Gastroesophageal sphincter (tissue), 3 donors: ENCODE results near the gene PHACTR1.

Experiments used
- CTCF ChIP-seq, 4 experiments: fragments of 200-600 bp in 2 of 4; fragments of 450-650 bp in 2 of 4; sonication (generic) in 1 of 4; IDR thresholded peaks; one replicate each; pipeline ENCODE4 v1.5.1; 2017 to 2019; ENCODE audit warnings: antibody characterized with exemption in 4 of 4, mild to moderate bottlenecking in 2 of 4, moderate library complexity in 2 of 4
- POLR2AphosphoS5 ChIP-seq: sonication (generic); formaldehyde crosslinking; IDR thresholded peaks from one replicate; pipeline ENCODE4 v1.6.1; 2017; ENCODE audit warnings: antibody characterized with exemption

- TF ChIP-seq CTCF (IDR thresholded peaks at IDR 0.05): no peak
- TF ChIP-seq POLR2AphosphoS5: no peak
Measured at GRCh38 chr6:12849809-12850198, 133.2 kb downstream of the PHACTR1 start.
